Transverse colon (tissue), 4 donors: ENCODE data around the gene HAUS3. TPM values are rescaled to one million over a fixed set of nuclear protein-coding genes. Genes with fewer than 3 reads are reported as not detected.

Experiments used
- DNase-seq: peaks from one replicate; pipeline ENCODE4 v3.0.0-alpha.2; 2019
- H3K27ac ChIP-seq, 4 donors: fragments of 200-600 bp; sonication (generic); 2 replicates each; pipeline ENCODE4 v1.5.1; 2016 to 2018; ENCODE audit warnings: inconsistent platforms in 4 of 4
- H3K27me3 ChIP-seq: fragments of 200-600 bp; sonication (generic); 2 replicates; pipeline ENCODE4 v1.5.1; 2017; ENCODE audit warnings: inconsistent platforms
- H3K36me3 ChIP-seq, 4 donors: fragments of 200-600 bp; sonication (generic); 2 replicates each; pipeline ENCODE4 v1.5.1; 2017 to 2019; ENCODE audit warnings: inconsistent platforms in 4 of 4
- H3K4me1 ChIP-seq, 4 donors: fragments of 200-600 bp; sonication (generic); 2 replicates each; pipeline ENCODE4 v1.5.1; 2017 to 2020; ENCODE audit warnings: inconsistent platforms in 4 of 4
- H3K4me3 ChIP-seq, 4 donors: fragments of 200-600 bp; sonication (generic); 1 replicate in 1 of 4; 2 replicates in 3 of 4; pipeline versions ENCODE4 v1.5.1 to v1.6.1; 2017 to 2019; ENCODE audit warnings: inconsistent platforms in 4 of 4
- H3K9me3 ChIP-seq, 2 donors: fragments of 200-600 bp; sonication (generic); 2 replicates each; pipeline ENCODE4 v1.5.1; 2017 to 2019; ENCODE audit warnings: inconsistent platforms in 2 of 2
- EP300 ChIP-seq: sonication (generic); formaldehyde crosslinking; IDR thresholded peaks from one replicate; pipeline ENCODE4 v1.6.1; 2017; ENCODE audit warnings: antibody characterized with exemption, low read depth
- POLR2A ChIP-seq: fragments of 450-650 bp; IDR thresholded peaks from one replicate; pipeline ENCODE4 v1.6.1; 2016; ENCODE audit warnings: antibody characterized with exemption, mild to moderate bottlenecking, moderate library complexity
- POLR2AphosphoS5 ChIP-seq, 3 donors: sonication (generic); formaldehyde crosslinking; IDR thresholded peaks; one replicate each; pipeline ENCODE4 v1.6.1; 2016; ENCODE audit warnings: antibody characterized with exemption in 3 of 3
- WGBS, 2 donors: methylation state at CpG; one replicate each; pipeline ENCODE4 v1.1.5; 2018; ENCODE audit warnings: low coverage in 1 of 2; 5-methylcytosine and 5-hydroxymethylcytosine counted together
- in situ Hi-C, 4 donors: fragments of 200-750 bp; cut with MboI; loops; one replicate each; pipeline versions ENCODE4 v1.15.0 to v1.15.1; 2017; ENCODE audit warnings: low sequenced_read_pairs in 3 of 4, low pct_ligation_motif_present in 1 of 4, low pct_unique_long_range_greater_than_20kb in 1 of 4
- intact Hi-C: fragments of 100-400 bp; cut with DNase I; formaldehyde crosslinking; loops from one replicate; pipeline ENCODE4 v1.15.1; 2023; ENCODE audit warnings: low total_unique reads
- total RNA-seq, 4 donors: library from RNA; depleted of rRNA; stranded (reverse); fragments of >200 nt; gene quantifications; one replicate each; pipeline ENCODE4 v1.1.0, GENCODE V29; 2016
- TF ChIP-seq, protein P1 (sequence below), 5 experiments: fragments of 200-600 bp in 3 of 5; fragments of 450-650 bp in 2 of 5; sonication (generic) in 3 of 5; IDR thresholded peaks; 1 replicate in 2 of 5; 2 replicates in 3 of 5; pipeline ENCODE4 v1.5.1; 2016 to 2017; ENCODE audit warnings: antibody characterized with exemption in 5 of 5, inconsistent platforms in 3 of 5, mild to moderate bottlenecking in 2 of 5, moderate library complexity in 1 of 5

The HAUS3 gene
- total RNA-seq, 4 donors from 2014 or later: 2.0 to 18.0 (median 11.3) TPM

DNA sequence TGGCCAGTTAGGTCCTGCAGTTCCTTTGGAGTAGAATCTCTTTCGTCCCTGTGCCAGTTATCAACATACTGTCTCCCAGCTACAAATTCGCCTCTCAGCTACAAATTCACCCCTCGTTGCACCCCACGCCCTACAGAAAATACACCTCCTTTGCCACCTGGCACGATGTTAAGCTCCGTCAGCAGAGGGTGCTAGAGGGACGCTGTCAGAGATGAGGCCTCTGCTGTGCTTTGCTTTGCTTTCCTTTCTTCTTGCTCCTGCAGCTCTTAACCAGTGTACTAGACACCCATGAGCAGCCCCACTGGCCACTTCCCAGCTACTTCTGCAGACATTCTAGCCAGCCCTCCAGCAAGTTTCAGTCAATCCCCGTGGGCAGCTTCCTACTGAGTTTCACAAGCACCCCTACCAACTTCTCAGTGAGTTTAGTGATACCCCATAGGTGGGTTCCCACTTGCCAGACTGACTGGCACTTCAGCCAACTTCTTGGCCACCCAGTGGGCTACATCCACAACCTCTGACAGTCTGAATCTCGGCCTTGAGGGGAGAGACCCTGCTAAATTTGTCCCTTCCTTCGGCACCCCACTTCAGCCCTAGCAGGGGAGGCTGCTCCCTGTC, 21.8 kb downstream of the HAUS3 start:
- peak; percentile 75 for DNase-seq
- no peak overlapping the region for H3K27ac ChIP-seq
- intact Hi-C loops: no loop called here

DNA sequence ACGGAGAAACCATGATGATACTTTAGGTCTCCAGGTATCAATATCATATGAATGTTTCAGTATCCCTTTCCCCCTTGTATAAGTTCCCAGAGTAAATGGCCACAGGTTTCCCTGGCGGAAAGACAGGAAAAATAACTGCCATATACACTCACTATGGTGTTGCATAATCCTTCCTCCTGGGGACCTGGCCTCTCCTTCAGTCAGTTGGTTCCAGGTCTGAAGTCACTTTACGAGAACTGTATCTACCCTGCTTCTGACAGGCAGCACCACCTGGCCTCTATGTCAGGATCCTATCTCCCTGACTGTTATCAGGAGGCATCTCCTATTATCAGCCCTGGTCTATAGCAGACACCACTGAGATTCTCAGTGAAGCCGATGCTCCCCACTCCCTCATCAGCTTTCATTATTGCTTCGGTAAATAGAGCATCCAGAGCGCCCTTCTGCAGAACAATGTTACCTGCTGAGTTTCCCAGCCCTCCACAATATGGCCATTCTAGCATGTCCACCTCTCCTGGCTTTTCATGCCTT, 22.6 kb downstream of the HAUS3 start:
- no peak for DNase-seq
- TF ChIP-seq POLR2A: no peak
- TF ChIP-seq, protein P1, sequence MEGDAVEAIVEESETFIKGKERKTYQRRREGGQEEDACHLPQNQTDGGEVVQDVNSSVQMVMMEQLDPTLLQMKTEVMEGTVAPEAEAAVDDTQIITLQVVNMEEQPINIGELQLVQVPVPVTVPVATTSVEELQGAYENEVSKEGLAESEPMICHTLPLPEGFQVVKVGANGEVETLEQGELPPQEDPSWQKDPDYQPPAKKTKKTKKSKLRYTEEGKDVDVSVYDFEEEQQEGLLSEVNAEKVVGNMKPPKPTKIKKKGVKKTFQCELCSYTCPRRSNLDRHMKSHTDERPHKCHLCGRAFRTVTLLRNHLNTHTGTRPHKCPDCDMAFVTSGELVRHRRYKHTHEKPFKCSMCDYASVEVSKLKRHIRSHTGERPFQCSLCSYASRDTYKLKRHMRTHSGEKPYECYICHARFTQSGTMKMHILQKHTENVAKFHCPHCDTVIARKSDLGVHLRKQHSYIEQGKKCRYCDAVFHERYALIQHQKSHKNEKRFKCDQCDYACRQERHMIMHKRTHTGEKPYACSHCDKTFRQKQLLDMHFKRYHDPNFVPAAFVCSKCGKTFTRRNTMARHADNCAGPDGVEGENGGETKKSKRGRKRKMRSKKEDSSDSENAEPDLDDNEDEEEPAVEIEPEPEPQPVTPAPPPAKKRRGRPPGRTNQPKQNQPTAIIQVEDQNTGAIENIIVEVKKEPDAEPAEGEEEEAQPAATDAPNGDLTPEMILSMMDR (IDR thresholded peaks at IDR 0.05): no peak
- no peak for TF ChIP-seq POLR2AphosphoS5 (IDR thresholded peaks at IDR 0.05)
- TF ChIP-seq EP300: no peak
- 95% methylated on average over 6 of the region's 6 CpGs; no CpG with 5 or more reads in 1 of the 2 donors for WGBS, 2 donors
- Histone ChIP-seq H3K9me3 (no peaks in the 10 kb centered on the region), H3K27ac (no peak overlapping the region), H3K27me3 (no peaks in the 10 kb centered on the region), H3K4me1 (no peaks in the 10 kb centered on the region), H3K36me3 (no peaks in the 10 kb centered on the region), H3K4me3 (no peak overlapping the region)
- in situ Hi-C loops: loop anchor here in 1 of 4 donors (25.0 kb wide), 1 partner anchor 218 kb away; no protein-coding TSS in a partner anchor
- intact Hi-C loops: loop anchor here (10.0 kb wide), 1 partner anchor 226 kb away; no protein-coding TSS in a partner anchor

More for the DNA sequence above, 21.8 kb downstream of the HAUS3 start:
- in situ Hi-C loops: loop anchor here in 3 of 4 donors (10.0 to 25.0 kb wide), 3 partner anchors 55 to 225 kb away; no protein-coding TSS in a partner anchor
- TF ChIP-seq, protein P1 (IDR thresholded peaks at IDR 0.05): peak; percentile 79 to 82 (median 79)
- no peak for TF ChIP-seq POLR2AphosphoS5 (IDR thresholded peaks at IDR 0.05)
- H3K4me1 ChIP-seq: no peaks in the 10 kb centered on the region
- no peak overlapping the region for H3K4me3 ChIP-seq
- WGBS, 2 donors: 9 to 20% methylated on average over 3 to 10 of the region's 10 CpGs
- no peaks in the 10 kb centered on the region for H3K9me3 ChIP-seq
- no peaks in the 10 kb centered on the region for H3K27me3 ChIP-seq
- no peaks in the 10 kb centered on the region for H3K36me3 ChIP-seq

DNA sequence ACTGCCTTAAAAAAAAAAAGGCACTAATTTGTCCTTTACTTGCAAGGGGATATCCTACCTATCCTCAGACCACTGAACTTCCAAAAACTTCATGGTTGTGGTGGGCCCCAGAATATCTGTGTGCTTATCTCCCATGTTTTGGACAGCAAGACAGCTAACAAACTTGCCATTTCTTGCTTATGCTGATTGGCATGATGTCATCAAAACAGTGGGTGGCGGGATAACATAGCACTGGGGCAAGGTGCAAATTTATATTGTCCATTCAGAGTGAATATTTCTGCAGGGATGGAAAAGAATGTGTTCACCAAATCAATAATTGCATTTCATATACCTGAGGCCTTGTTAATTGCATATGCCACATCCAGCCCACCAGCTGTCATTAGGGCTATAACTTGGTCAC, 23.5 kb downstream of the HAUS3 start:
- TF ChIP-seq POLR2A: no peak
- no peak for TF ChIP-seq EP300
- no peak for TF ChIP-seq POLR2AphosphoS5 (IDR thresholded peaks at IDR 0.05)
- TF ChIP-seq, protein P1 (IDR thresholded peaks at IDR 0.05): no peak
- no peak for DNase-seq
- no peak overlapping the region for H3K27ac ChIP-seq
- no peaks in the 10 kb centered on the region for H3K9me3 ChIP-seq
- H3K27me3 ChIP-seq: no peaks in the 10 kb centered on the region
- intact Hi-C loops: loop anchor here (10.0 kb wide), 1 partner anchor 226 kb away; no protein-coding TSS in a partner anchor
- 87% methylated on average over 1 of the region's 1 CpG; no CpG with 5 or more reads in 1 of the 2 donors for WGBS, 2 donors
- no peaks in the 10 kb centered on the region for H3K36me3 ChIP-seq
- in situ Hi-C loops: loop anchor here in 1 of 4 donors (25.0 kb wide), 1 partner anchor 219 kb away; no protein-coding TSS in a partner anchor
- H3K4me3 ChIP-seq: no peak overlapping the region
- no peaks in the 10 kb centered on the region for H3K4me1 ChIP-seq

DNA sequence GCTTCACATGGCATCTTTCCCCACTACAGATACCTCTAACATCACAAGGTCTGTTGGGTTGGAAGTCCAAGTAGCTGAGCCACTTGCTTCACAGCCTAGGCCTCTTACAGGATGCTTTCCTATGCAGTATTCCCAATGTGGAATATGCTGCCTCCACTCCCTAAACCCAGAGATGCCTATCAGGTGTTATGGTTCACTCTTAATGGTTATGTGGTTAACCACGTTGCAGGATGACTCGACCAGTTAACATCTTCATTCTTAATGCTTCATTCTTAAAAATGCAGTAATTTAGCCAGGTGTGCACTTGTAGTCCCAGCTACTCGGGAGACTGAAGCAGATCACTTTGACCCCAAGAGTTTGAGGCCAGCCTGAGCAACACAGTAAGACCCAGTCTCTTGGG, 24.2 kb downstream of the HAUS3 start:
- no peak overlapping the region for H3K27ac ChIP-seq
- DNase-seq: no peak
- in situ Hi-C loops: loop anchor here in 1 of 4 donors (25.0 kb wide), 1 partner anchor 220 kb away; no protein-coding TSS in a partner anchor
- H3K4me3 ChIP-seq: no peak overlapping the region
- H3K9me3 ChIP-seq: no peaks in the 10 kb centered on the region
- TF ChIP-seq POLR2AphosphoS5 (IDR thresholded peaks at IDR 0.05): no peak
- TF ChIP-seq POLR2A: no peak
- TF ChIP-seq, protein P1 (IDR thresholded peaks at IDR 0.05): no peak
- TF ChIP-seq EP300: no peak
- no peaks in the 10 kb centered on the region for H3K4me1 ChIP-seq
- no peaks in the 10 kb centered on the region for H3K36me3 ChIP-seq
- intact Hi-C loops: loop anchor here (10.0 kb wide), 1 partner anchor 227 kb away; no protein-coding TSS in a partner anchor
- no peaks in the 10 kb centered on the region for H3K27me3 ChIP-seq
- WGBS, 2 donors: 45 to 53% methylated on average over 2 to 3 of the region's 3 CpGs
